Right lobe of liver (tissue), 4 donors: ENCODE data around the gene B4GALNT3.

Source experiments
- CTCF ChIP-seq, 4 donors: fragments of 200-600 bp in 3 of 4; fragments of 450-650 bp in 1 of 4; IDR thresholded peaks; one replicate each; pipeline versions ENCODE4 v1.5.1 to v1.8.0; 2016 to 2022; ENCODE audit warnings: antibody characterized with exemption in 4 of 4, mild to moderate bottlenecking in 2 of 4
- POLR2A ChIP-seq: fragments of 450-650 bp; IDR thresholded peaks from one replicate; pipeline ENCODE4 v1.6.1; 2017; ENCODE audit warnings: antibody characterized with exemption, mild to moderate bottlenecking
- donor health status: DM: no; HTN: no; CAD: no.
- donor health status: DM: no; HTN: no; CAD: no.
- donor health status: DM: no; HTN: yes; CAD: no.

- no peak for TF ChIP-seq POLR2A
- TF ChIP-seq CTCF (IDR thresholded peaks at IDR 0.05) = no peak
Measured at GRCh38 chr12:464484-465267, 4.9 kb downstream of the B4GALNT3 start.
